HG03064 (cell line): ENCODE results near the gene MAP2K2.

Source experiments
- ATAC-seq: cut with Tn5 transposase; IDR thresholded peaks from one replicate; pipeline ENCODE4 v1.9.1; 2021; ENCODE audit warnings: low read depth; ENCODE audit not compliant: unreplicated experiment

The MAP2K2 gene

GRCh38 chr19:4062419-4063368, 61.2 kb downstream of the MAP2K2 start:
- ATAC-seq, result no peak

GRCh38 chr19:4061683-4062418, 62.1 kb downstream of the MAP2K2 start:
- no peak for ATAC-seq

DNA sequence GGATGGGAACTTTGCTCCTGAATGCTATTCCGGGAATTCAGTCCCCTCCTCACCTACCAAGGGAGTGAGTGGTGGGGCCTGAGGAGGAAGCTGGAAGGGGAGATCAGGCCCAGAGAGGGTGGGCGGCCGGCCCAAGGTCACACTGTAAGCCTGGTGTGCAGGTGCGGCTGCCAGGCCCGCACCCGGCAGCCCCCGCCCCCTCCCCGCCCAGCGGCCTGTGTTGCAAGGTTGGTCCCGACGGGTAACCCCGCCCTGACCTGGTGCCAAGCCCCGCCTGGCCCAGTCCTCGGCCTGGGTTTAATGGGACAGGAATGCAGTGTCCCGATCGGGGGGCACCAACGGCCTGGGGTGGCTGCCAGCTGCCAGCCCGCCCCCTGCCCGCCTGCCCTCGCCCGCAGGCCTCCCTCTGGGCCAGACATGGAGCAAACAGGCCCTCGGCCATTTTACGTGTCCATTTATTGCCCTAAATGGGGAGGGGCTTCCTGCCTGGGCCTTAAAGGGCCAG, 62.7 kb downstream of the MAP2K2 start:
- ATAC-seq, result no peak

DNA sequence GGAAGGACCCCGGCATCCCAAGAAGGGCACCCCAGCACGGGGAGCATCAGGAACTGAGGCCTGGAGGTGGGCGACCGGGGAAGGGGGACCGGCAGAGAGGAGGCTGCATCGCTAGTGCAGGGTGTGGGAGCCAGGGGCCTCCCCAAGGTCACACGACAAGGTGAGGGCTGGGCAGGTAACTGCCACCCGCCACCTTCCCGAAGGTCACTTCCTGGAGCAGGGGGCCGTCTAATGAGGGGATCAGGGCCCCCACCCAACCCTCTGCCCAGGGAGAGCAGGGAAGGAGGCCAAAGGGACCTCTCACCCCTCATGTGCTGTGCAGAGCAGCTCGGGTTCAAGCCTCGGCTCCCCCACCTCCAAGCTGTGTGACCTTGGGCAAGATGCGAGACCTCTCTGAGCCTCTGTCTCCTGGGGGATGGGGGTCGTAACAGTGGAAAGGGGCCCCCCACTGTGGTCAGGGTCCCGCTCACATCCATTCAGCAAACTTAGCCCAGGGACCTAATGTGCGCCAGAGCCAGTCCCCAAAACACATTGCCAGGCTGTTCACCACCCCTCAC, 63.2 kb downstream of the MAP2K2 start:
- no peak for ATAC-seq

GRCh38 chr19:4059891-4060620, 63.9 kb downstream of the MAP2K2 start:
- ATAC-seq, result no peak

GRCh38 chr19:4059453-4059871, 64.5 kb downstream of the MAP2K2 start:
- no peak for ATAC-seq

- ATAC-seq, result no peak
These were observed 65.0 kb downstream of the MAP2K2 start for GRCh38 chr19:4058693-4059452.

GRCh38 chr19:4057931-4058692, 65.8 kb downstream of the MAP2K2 start:
- no peak for ATAC-seq

- no peak for ATAC-seq
These were observed 68.7 kb downstream of the MAP2K2 start for GRCh38 chr19:4055209-4055552.

GRCh38 chr19:4054441-4055208, 69.3 kb downstream of the MAP2K2 start:
- ATAC-seq, result no peak

DNA sequence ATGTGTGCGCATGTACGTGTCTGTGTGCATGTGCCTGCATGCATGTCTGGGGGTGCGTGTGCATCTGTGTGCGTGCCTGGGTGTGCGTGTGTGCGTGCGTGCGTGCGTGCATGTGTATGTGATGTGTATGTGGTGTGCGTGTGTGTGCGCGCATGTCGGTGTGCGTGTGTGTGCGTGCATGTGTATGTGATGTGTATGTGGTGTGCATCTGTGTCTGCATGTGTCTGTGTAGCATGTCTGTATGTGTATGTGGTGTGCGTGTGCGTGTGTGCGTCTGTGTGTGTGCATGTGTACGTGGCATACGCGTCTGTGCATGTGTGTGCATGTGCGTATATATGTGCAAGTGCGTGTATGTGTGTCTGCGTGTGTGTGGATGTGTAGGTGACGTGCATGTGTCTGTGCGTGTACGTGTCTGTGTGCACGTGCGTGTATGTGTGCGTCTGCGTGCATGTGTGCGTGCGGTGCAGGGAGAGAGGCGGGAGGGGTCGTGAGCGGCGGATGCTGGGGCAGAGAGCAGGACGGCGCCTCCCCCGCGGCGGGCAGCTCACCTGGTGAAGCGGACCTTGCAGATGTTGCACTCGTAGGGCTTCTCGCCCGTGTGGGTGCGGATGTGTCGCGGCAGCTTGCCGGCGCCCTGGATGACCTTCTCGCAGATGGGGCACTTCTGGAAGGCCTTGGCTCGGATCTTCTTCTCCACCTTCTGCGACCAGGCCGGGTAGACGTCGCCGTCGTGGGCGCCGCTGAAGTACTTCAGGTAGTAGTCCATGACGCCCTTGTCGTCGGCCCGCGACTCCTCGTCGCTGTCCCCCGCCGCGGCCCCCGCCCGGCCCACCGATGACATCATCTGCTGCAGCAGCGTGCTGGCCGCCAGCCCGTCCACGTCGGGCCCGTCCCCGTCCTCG, 70.2 kb downstream of the MAP2K2 start:
- ATAC-seq, result no peak

DNA sequence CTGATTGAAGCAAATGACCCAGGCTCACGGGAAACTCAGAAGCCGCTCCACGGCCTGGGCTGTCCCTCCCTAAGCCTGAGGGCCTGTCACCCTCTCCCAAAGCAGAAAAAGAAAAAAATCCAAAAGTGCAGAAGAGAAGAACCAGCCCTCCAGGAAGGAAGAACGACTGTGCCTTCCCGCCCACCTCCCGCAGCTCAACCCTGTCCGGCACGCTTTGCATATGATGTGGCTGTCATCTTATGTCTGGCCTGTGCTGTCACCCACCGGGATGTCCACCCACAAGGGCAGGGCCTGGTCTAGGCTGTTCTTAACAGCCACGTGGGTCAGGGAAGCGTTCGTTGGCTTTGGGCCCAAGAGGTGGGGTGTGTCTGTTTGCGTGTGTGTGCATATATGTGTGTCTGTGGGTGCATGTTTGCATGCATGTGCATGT, 70.9 kb downstream of the MAP2K2 start:
- ATAC-seq, result no peak

DNA sequence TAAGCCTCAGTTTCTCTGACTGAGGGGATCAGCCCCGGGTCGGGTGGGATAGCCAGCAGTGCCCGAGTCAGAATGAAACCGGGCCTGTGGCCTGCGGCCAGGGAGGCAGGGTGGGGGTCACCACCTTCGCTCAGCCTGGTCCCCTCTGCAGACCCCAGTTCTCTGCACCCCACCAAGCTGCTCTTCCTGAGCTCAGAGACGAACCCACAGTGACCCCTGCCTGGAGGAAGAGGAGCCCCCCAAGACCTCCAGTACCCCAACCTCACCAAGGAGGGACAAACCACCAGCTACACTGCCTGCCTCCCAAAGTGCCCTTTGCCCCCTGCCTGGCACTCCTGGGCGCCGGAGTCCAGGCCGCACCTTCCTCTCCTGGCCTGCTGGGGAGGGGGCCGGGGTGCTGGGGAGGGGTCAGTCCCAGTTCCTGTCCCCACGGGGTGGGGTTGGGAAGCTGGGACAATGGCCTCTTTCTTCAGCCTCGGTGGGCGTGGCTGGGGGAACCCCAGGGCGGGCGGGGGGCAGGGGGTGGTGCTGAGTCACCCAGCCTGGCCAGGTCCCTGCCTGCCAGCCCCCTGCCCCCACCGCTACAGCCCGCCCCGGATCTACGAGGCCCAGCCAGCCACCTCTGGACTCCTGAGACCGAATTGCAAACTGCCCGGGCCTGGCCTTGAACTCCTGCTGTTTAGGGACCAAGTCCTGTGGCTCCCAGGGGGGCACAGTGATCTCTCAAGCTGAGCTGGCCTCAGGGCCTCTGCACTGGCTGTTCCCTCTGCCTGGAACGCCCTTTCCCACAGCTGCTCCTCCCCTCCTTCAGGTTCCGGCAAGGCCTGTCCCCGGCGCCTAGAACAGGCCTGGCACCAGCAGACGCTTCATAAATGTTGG, 71.6 kb downstream of the MAP2K2 start:
- ATAC-seq, result no peak

DNA sequence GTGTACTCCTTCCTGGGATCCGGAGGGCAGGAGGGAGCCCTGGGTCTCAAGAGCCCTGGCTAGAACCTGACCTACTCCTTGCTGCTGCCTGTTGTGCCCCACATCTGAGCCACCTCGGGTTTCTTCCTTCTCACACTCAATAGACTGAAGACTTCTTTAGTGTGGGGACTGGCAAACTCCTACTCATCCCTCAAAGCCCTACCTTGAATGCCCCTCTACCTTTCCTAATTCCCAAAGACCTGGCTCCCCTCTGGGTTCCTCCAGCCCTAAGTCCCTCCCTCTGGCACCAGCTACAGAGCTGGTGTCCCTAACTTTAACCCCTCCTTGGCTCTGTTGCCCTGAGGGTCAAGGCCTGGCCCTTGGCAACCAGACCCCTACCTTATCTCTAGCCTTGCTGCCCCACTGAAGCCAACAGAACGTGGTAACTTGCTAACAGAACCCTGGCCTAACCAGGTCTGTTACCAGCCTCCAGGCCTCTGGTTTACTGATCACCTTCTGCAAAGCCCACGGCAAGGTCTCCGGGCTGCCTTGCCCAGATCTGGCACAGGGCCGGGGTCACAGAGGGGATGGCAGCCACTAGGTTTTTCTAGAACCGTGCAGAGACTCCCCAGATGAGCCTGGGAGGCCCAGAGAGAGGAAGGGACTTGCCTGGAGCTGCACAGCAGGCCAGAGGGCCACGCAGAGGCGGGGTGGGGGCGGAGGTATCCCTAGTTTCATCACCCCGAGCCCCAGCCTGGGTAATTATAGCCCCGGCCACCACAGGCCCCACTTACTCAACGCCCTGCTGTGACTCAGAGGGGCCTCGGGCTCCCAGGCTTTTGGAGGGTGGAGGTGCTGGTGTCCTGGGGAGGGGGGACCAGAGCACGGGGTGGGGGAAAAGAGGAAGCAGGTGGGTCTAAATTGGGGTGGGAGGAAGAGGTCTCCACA, 72.5 kb downstream of the MAP2K2 start:
- no peak for ATAC-seq

DNA sequence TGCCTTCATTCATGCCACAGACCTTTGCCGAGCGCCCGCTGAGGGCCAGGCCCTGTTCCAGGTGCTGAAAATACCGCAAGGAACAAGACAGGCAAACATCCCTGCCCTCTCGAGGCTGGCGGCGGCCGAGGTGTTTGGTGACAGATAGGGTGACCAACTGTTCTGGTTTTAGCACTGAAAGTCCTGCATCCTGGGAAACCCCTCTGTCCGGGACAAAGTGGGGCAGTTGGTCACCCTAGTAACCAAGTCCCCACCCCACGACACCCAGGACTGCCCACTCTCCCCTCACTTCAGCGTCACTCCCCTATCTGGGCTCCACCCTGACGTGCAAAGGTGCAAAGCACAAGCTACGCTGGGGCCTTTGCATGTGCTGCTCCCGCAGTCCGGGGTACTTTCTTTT, 74.5 kb downstream of the MAP2K2 start:
- ATAC-seq, result no peak
